H1 (cell line): ENCODE data around the gene ACVR1. TPM values are rescaled to one million over a fixed set of nuclear protein-coding genes. Genes with fewer than 3 reads are reported as not detected.

Experiments used
- CTCF ChIA-PET: fragments of 300-600 bp; sonication (Branson Sonifier 250); formaldehyde crosslinking; loops from one replicate; lab custom pipeline; 2021; ENCODE audit not compliant: partially characterized antibody; lab: Charles Lee
- POLR2A ChIA-PET: fragments of 300-600 bp; sonication (Branson Sonifier 250); formaldehyde crosslinking; loops from one replicate; lab custom pipeline; 2021; ENCODE audit warnings: inconsistent platforms; ENCODE audit not compliant: partially characterized antibody; lab: Charles Lee
- DNase-seq, 2 experiments: peaks; one replicate each; pipeline versions ENCODE4 v3.0.0 to v3.0.0-alpha.2; 2010 to 2022; ENCODE audit warnings: low spot score in 2 of 2, low read depth in 1 of 2, mixed read lengths in 1 of 2
- FAIRE-seq: peaks from 2 replicates; lab custom pipeline; 2011; peaks lifted over from hg19 to GRCh38; lab: Jason Lieb, UNC
- H2AFZ ChIP-seq: 2 replicates; pipeline ENCODE4 v1.8.1; 2012; ENCODE audit warnings: low read length, inconsistent platforms
- H2AK5ac ChIP-seq: 2 replicates; pipeline ENCODE4 v1.6.1; 2013; ENCODE audit warnings: low read depth, low read length
- H2BK120ac ChIP-seq: replicated peaks from 2 replicates; pipeline ENCODE3; 2013; ENCODE audit warnings: low read depth, low read length, inconsistent platforms
- H2BK12ac ChIP-seq: 2 replicates; pipeline ENCODE4 v1.6.1; 2013; ENCODE audit warnings: low read depth, low read length
- H2BK15ac ChIP-seq: 2 replicates; pipeline ENCODE4 v1.6.1; 2013; ENCODE audit warnings: low read length
- H2BK20ac ChIP-seq: 2 replicates; pipeline ENCODE4 v1.6.1; 2013; ENCODE audit warnings: low read length
- H2BK5ac ChIP-seq: 2 replicates; pipeline ENCODE4 v1.6.1; 2013; ENCODE audit warnings: low read depth, low read length
- H3K14ac ChIP-seq: 2 replicates; pipeline ENCODE4 v1.6.1; 2013; ENCODE audit warnings: inconsistent platforms; ENCODE audit not compliant: insufficient read length
- H3K18ac ChIP-seq: 2 replicates; pipeline ENCODE4 v1.6.1; 2013; ENCODE audit warnings: low read length; ENCODE audit errors: extremely low read depth
- H3K23ac ChIP-seq: 2 replicates; pipeline ENCODE4 v1.6.1; 2013; ENCODE audit warnings: inconsistent platforms; ENCODE audit not compliant: insufficient read length
- H3K23me2 ChIP-seq: 2 replicates; pipeline ENCODE4 v1.6.1; 2013; ENCODE audit warnings: low read depth, low read length
- H3K27ac ChIP-seq: 2 replicates; pipeline ENCODE4 v1.6.1; 2011; ENCODE audit warnings: low read depth, low read length, inconsistent platforms
- H3K27me3 ChIP-seq, 4 experiments: replicated peaks in 1 of 4; 1 replicate in 1 of 4; 2 replicates in 3 of 4; pipeline versions ENCODE4 v1.6.1 to v1.8.1; 2011 to 2013; ENCODE audit warnings: low read length in 3 of 4, mild to moderate bottlenecking in 3 of 4, inconsistent platforms in 2 of 4, mixed read lengths in 2 of 4, moderate library complexity in 1 of 4; ENCODE audit not compliant: control insufficient read depth in 3 of 4, insufficient read depth in 3 of 4; ENCODE audit errors: extremely low read depth in 1 of 4
- H3K36me3 ChIP-seq, 4 experiments: 2 replicates each; pipeline versions ENCODE4 v1.6.1 to v1.8.1; 2011 to 2013; ENCODE audit warnings: mild to moderate bottlenecking in 4 of 4, low read length in 3 of 4, moderate library complexity in 2 of 4, control low read depth in 1 of 4, inconsistent platforms in 1 of 4; ENCODE audit not compliant: insufficient read depth in 4 of 4, control insufficient read depth in 2 of 4
- H3K4ac ChIP-seq: replicated peaks from 2 replicates; pipeline ENCODE3; 2013; ENCODE audit warnings: low read length, low read depth, mixed read lengths, inconsistent platforms; ENCODE audit not compliant: insufficient read length
- H3K4me1 ChIP-seq, 4 experiments: replicated peaks in 1 of 4; 1 replicate in 1 of 4; 2 replicates in 3 of 4; pipeline versions ENCODE4 v1.6.1 to v1.8.1; 2011 to 2013; ENCODE audit warnings: low read length in 3 of 4, inconsistent platforms in 2 of 4, mixed read lengths in 1 of 4; ENCODE audit not compliant: insufficient read depth in 4 of 4, control insufficient read depth in 3 of 4
- H3K4me2 ChIP-seq, 2 experiments: 2 replicates each; pipeline versions ENCODE4 v1.6.1 to v1.8.1; 2011 to 2013; ENCODE audit warnings: low read depth in 2 of 2, low read length in 2 of 2, control low read depth in 1 of 2, inconsistent platforms in 1 of 2, mild to moderate bottlenecking in 1 of 2; ENCODE audit not compliant: insufficient read depth in 1 of 2
- H3K4me3 ChIP-seq, 4 experiments: fragments of 200-600, 300-600 bp in 1 of 4; sonication (generic), shearing (Covaris generic), sonication (Bioruptor Twin) in 1 of 4; 2 replicates each; pipeline versions ENCODE4 v1.5.1 to v1.8.1; 2011 to 2016; ENCODE audit warnings: low read length in 4 of 4, low read depth in 3 of 4, control low read depth in 2 of 4, inconsistent platforms in 2 of 4, mild to moderate bottlenecking in 2 of 4, mixed read lengths in 1 of 4, moderate library complexity in 1 of 4; ENCODE audit not compliant: insufficient read depth in 2 of 4; ENCODE audit errors: extremely low read depth in 1 of 4
- H3K56ac ChIP-seq: replicated peaks from 2 replicates; pipeline ENCODE3; 2013; ENCODE audit warnings: low read depth, mild to moderate bottlenecking, mixed read lengths, low read length, inconsistent platforms; ENCODE audit not compliant: insufficient read length
- H3K79me1 ChIP-seq: 2 replicates; pipeline ENCODE4 v1.6.1; 2013; ENCODE audit warnings: low read depth, low read length, control low read depth
- H3K79me2 ChIP-seq, 2 experiments: 2 replicates each; pipeline versions ENCODE4 v1.6.1 to v1.8.1; 2012 to 2013; ENCODE audit warnings: low read length in 2 of 2, mild to moderate bottlenecking in 2 of 2, inconsistent platforms in 1 of 2; ENCODE audit not compliant: insufficient read depth in 2 of 2, control insufficient read depth in 1 of 2
- H3K9ac ChIP-seq, 4 experiments: replicated peaks in 1 of 4; 1 replicate in 1 of 4; 2 replicates in 3 of 4; pipeline versions ENCODE4 v1.6.1 to v1.8.1; 2011 to 2013; ENCODE audit warnings: low read depth in 3 of 4, low read length in 3 of 4, control low read depth in 2 of 4, mild to moderate bottlenecking in 2 of 4, moderate library complexity in 2 of 4, inconsistent platforms in 1 of 4; ENCODE audit errors: extremely low read depth in 1 of 4
- H3K9me3 ChIP-seq, 2 experiments: 2 replicates each; pipeline versions ENCODE4 v1.6.1 to v1.8.1; 2012 to 2013; ENCODE audit warnings: mild to moderate bottlenecking in 2 of 2, moderate library complexity in 2 of 2, control low read depth in 1 of 2, inconsistent platforms in 1 of 2, low read depth in 1 of 2, low read length in 1 of 2, mixed read lengths in 1 of 2; ENCODE audit not compliant: insufficient read depth in 2 of 2
- H4K20me1 ChIP-seq, 2 experiments: replicated peaks in 1 of 2; 2 replicates each; pipeline versions ENCODE3 to v1.8.1; 2011 to 2013; ENCODE audit warnings: inconsistent platforms in 2 of 2, low read length in 2 of 2, mild to moderate bottlenecking in 1 of 2; ENCODE audit not compliant: insufficient read depth in 2 of 2, control insufficient read depth in 1 of 2
- H4K5ac ChIP-seq: 2 replicates; pipeline ENCODE4 v1.6.1; 2013; ENCODE audit warnings: low read length, low read depth, mixed read lengths, inconsistent platforms; ENCODE audit not compliant: insufficient read length
- H4K8ac ChIP-seq: 2 replicates; pipeline ENCODE4 v1.8.0; 2013; ENCODE audit warnings: mild to moderate bottlenecking, moderate library complexity, low read length, inconsistent platforms; ENCODE audit not compliant: insufficient read depth; ENCODE audit errors: extremely low read depth
- H4K91ac ChIP-seq: replicated peaks from 2 replicates; pipeline ENCODE3; 2013; ENCODE audit warnings: low read length, mixed read lengths, inconsistent platforms; ENCODE audit not compliant: insufficient read length
- ASH2L ChIP-seq: fragments of 200-600, 300-600 bp; sonication (generic); IDR thresholded peaks from one replicate; pipeline ENCODE4 v1.7.1; 2017; ENCODE audit warnings: low read length
- SAP30 ChIP-seq: fragments of 300-600 bp; sonication (generic); IDR thresholded peaks from 2 replicates; pipeline ENCODE4 v1.7.1; 2012; ENCODE audit warnings: low read length, moderate library complexity, mild to moderate bottlenecking, inconsistent platforms; ENCODE audit not compliant: insufficient read depth, insufficient replicate concordance
- SP4 ChIP-seq: IDR thresholded peaks from 2 replicates; pipeline ENCODE4 v1.6.1; 2012; ENCODE audit warnings: low read length, inconsistent platforms
- TAF1 ChIP-seq: IDR thresholded peaks from 2 replicates; pipeline ENCODE4 v1.6.1; 2011; ENCODE audit warnings: mild to moderate bottlenecking, low read depth, low read length
- TEAD4 ChIP-seq: IDR thresholded peaks from 2 replicates; pipeline ENCODE4 v1.6.1; 2012; ENCODE audit warnings: low read depth, low read length, inconsistent platforms, mixed read lengths
- WGBS, 2 experiments: shearing (Covaris generic) in 1 of 2; methylation state at CpG; one replicate each; pipeline versions ENCODE4 v1.1.6 to v1.1.7; 2013 to 2015; ENCODE audit warnings: low lambda C conversion rate in 2 of 2, mixed read lengths in 2 of 2, inconsistent platforms in 1 of 2, low coverage in 1 of 2, missing lambda C conversion rate in 1 of 2; ENCODE audit not compliant: insufficient replicate concordance in 2 of 2, insufficient coverage in 1 of 2, insufficient read length in 1 of 2; ENCODE audit errors: extremely low coverage in 1 of 2, missing lambda C conversion rate in 1 of 2; 5-methylcytosine and 5-hydroxymethylcytosine counted together
- polyA plus RNA-seq, 7 experiments: library from polyadenylated mRNA; depleted of rRNA in 3 of 7; stranded (reverse) in 5 of 7; unstranded in 2 of 7; fragments of >200 nt in 5 of 7; fragments of 200-250 nt in 2 of 7; gene quantifications; 1 replicate in 5 of 7; 2 replicates in 1 of 7; 4 replicates in 1 of 7; pipeline versions ENCODE4 v1.2.1 to v1.2.3, GENCODE V29; 2011 to 2013; ENCODE audit warnings: missing spikeins in 2 of 7, mixed read lengths in 2 of 7
- total RNA-seq: library from RNA; stranded (reverse); fragmentation: NEBNext Ultra II Directional; extraction: Animal tissue kit (Norgen Biotek cat#: 25700); gene quantifications from 2 replicates; pipeline ENCODE4 v1.2.1, GENCODE V29; 2021

Gene ACVR1
- total and polyA plus RNA-seq, 2 of the 8 experiments (the other 6 are each of a cell fraction or from before 2014, with no cell fraction given): 8.5 to 17.7 TPM

GRCh38 chr2:157874997-157875640 lies 1.0 kb downstream of the ACVR1 start:
- Histone ChIP-seq H2BK5ac (peak overlapping the region; percentile 57; the same call in 1 of the 2 replicates), H4K8ac (peak overlapping the region; percentile 30; the same call in 1 of the 2 replicates), H3K27me3 (peaks cover 0 to 4% (median 0%) of the 10 kb centered on the region in 4 experiments; a peak in 1 of 7 replicates), H4K5ac (no peak overlapping the region), H2BK15ac (no peak overlapping the region), H2BK120ac (no peak overlapping the region), H3K9ac (peak overlapping the region; percentile 20 to 93 (median 60); a peak in 6 of 7 replicates), H3K18ac (peak overlapping the region; percentile 42; the same call in 1 of the 2 replicates), H3K36me3 (no peaks in the 10 kb centered on the region), H3K23me2 (peaks cover 6% of the 10 kb centered on the region; the same call in 1 of the 2 replicates), H2BK20ac (no peak overlapping the region), H3K4me1 (peaks cover 0 to 8% (median 3%) of the 10 kb centered on the region in 4 experiments; a peak in 4 of 7 replicates), H3K56ac (no peak overlapping the region), H3K14ac (no peak overlapping the region), H2AFZ (no peak overlapping the region), H3K4me2 (peak overlapping the region; percentile 91 to 98), H4K91ac (no peak overlapping the region), H3K4ac (no peak overlapping the region), H3K23ac (no peak overlapping the region), H3K79me2 (peaks cover 6 to 46% of the 10 kb centered on the region in 2 experiments; a peak in 3 of 4 replicates), H3K4me3 (peak overlapping the region; percentile 53 to 78 (median 72)), H2AK5ac (no peak overlapping the region), H3K9me3 (no peaks in the 10 kb centered on the region), H2BK12ac (peak overlapping the region; percentile 44; the same call in 1 of the 2 replicates), H3K79me1 (peaks cover 4% of the 10 kb centered on the region; the same call in 1 of the 2 replicates), H3K27ac (no peak overlapping the region), H4K20me1 (peaks cover 2 to 4% of the 10 kb centered on the region in 2 experiments)
- CTCF ChIA-PET: interaction anchor here (0.6 to 1.3 kb wide), 5 partner anchors 31 to 980 kb away, joined by 3 to 4 read pairs (median 3); no protein-coding TSS in a partner anchor
- DNase-seq: no peak
- WGBS, 2 experiments: 5% methylated on average over 21 of the region's 21 CpGs; no CpG with 5 or more reads in 1 of the 2 experiments
- FAIRE-seq: no peak
- POLR2A ChIA-PET: interaction anchor here (0.9 to 1.1 kb wide), 2 partner anchors 20 to 53 kb away, joined by 3 to 4 read pairs; no protein-coding TSS in a partner anchor
- TF ChIP-seq SAP30 (no peak), TEAD4 (peak; percentile 46; the same call in 1 of the 2 replicates), ASH2L (peak; percentile 76), SP4 (no peak), TAF1 (peak; percentile 35; the same call in 1 of the 2 replicates)
